Ishikawa (cell line): ENCODE results near the gene DGKQ.

Experiments used
- CREB1 ChIP-seq: IDR thresholded peaks from 2 replicates; pipeline ENCODE4 v1.6.1; 2012; ENCODE audit warnings: low read depth
- FOXM1 ChIP-seq: IDR thresholded peaks from 2 replicates; pipeline ENCODE4 v1.6.1; 2012; ENCODE audit warnings: low read depth, borderline replicate concordance
- MAX ChIP-seq: IDR thresholded peaks from 2 replicates; pipeline ENCODE4 v1.6.1; 2012
- RAD21 ChIP-seq: IDR thresholded peaks from 2 replicates; pipeline ENCODE4 v1.6.1; 2012; ENCODE audit warnings: low read depth
- REST ChIP-seq: IDR thresholded peaks from 2 replicates; pipeline ENCODE4 v1.6.1; 2012; ENCODE audit warnings: low read depth, mild to moderate bottlenecking
- USF1 ChIP-seq: IDR thresholded peaks from 2 replicates; pipeline ENCODE4 v1.6.1; 2012
- ZBTB7A ChIP-seq: IDR thresholded peaks from 2 replicates; pipeline ENCODE4 v1.6.1; 2012; ENCODE audit warnings: low read depth

- TF ChIP-seq ZBTB7A (no peak), RAD21 (no peak), MAX (no peak), REST (no peak), FOXM1 (no peak), USF1 (no peak), CREB1 (no peak)
Measured at GRCh38 chr4:989722-990471, 16.5 kb upstream of the DGKQ start.
